Measurements from ENCODE around the gene CTIF. TPM values are rescaled to one million over a fixed set of nuclear protein-coding genes. Genes with fewer than 3 reads are reported as not detected.

Gene CTIF
- total and polyA plus RNA-seq, 11 donors, result 21.2 to 93.0 (median 68.0) TPM

GRCh38 chr18:48563027-48563426 lies 24.2 kb downstream of the CTIF start:
- Histone ChIP-seq H3K27me3 (no peaks in the 10 kb centered on the region), H3K4me3 (no peak overlapping the region), H3K4me1 (peaks cover 5 to 50% (median 32%) of the 10 kb centered on the region in 12 donors), H3K36me3 (no peaks in the 10 kb centered on the region), H3K9me3 (peaks cover 0 to 15% (median 0%) of the 10 kb centered on the region in 12 donors), H3K27ac (peak overlapping the region in 3 of 12 donors; percentile 15 to 28 (median 22))
- DNase-seq (peak in 1 of 5 donors; percentile 46), ATAC-seq (peak in 3 of 4 donors; percentile 56 to 75 (median 65))
- no peak for TF ChIP-seq POLR2A (IDR thresholded peaks at IDR 0.05)
- intact Hi-C loops (cut with DNase I), result loop anchor here in 1 of 10 donors (2.0 kb wide), 1 partner anchor 20 kb away; no protein-coding TSS in a partner anchor
- 80 to 90% (median 84%) methylated on average over 2 of the region's 2 CpGs for WGBS, 4 donors

- Histone ChIP-seq H3K4me1 (peaks cover 5 to 50% (median 36%) of the 10 kb centered on the region in 12 donors), H3K36me3 (no peaks in the 10 kb centered on the region), H3K4me3 (no peak overlapping the region), H3K27ac (no peak overlapping the region), H3K27me3 (no peaks in the 10 kb centered on the region), H3K9me3 (peaks cover 0 to 8% (median 0%) of the 10 kb centered on the region in 12 donors)
- TF ChIP-seq CTCF (IDR thresholded peaks at IDR 0.05) (no peak), POLR2A (IDR thresholded peaks at IDR 0.05) (no peak)
- intact Hi-C loops (cut with DNase I), result no loop called here
- DNase-seq (no peak), ATAC-seq (peak in 2 of 4 donors; percentile 8)
- WGBS, 4 donors, result 88 to 94% (median 93%) methylated on average over 6 to 8 of the region's 8 CpGs
Measured at GRCh38 chr18:48564139-48564538, 25.3 kb downstream of the CTIF start.

- no peaks in the 10 kb centered on the region for H3K9me3 ChIP-seq
- peak in 2 of 5 donors; percentile 40 to 46 for DNase-seq
- H3K27me3 ChIP-seq, result no peaks in the 10 kb centered on the region
- no peak overlapping the region for H3K4me3 ChIP-seq
- peak in 3 of 4 donors; percentile 37 to 78 (median 52) for ATAC-seq
- no peak for TF ChIP-seq POLR2A (IDR thresholded peaks at IDR 0.05)
- TF ChIP-seq CTCF (IDR thresholded peaks at IDR 0.05), result no peak
- H3K27ac ChIP-seq, result peak overlapping the region in 4 of 12 donors; percentile 14 to 47 (median 36)
- peaks cover 5 to 58% (median 41%) of the 10 kb centered on the region in 12 donors for H3K4me1 ChIP-seq
- 38 to 57% (median 45%) methylated on average over 10 of the region's 10 CpGs for WGBS, 4 donors
- intact Hi-C loops (cut with DNase I), result no loop called here
- no peaks in the 10 kb centered on the region for H3K36me3 ChIP-seq
Measured at GRCh38 chr18:48565105-48565504, 26.3 kb downstream of the CTIF start.

GRCh38 chr18:48566589-48566988 lies 27.8 kb downstream of the CTIF start:
- no peaks in the 10 kb centered on the region for H3K36me3 ChIP-seq
- H3K27me3 ChIP-seq, result no peaks in the 10 kb centered on the region
- no peak for TF ChIP-seq POLR2A (IDR thresholded peaks at IDR 0.05)
- TF ChIP-seq CTCF (IDR thresholded peaks at IDR 0.05), result no peak
- H3K4me1 ChIP-seq, result peaks cover 5 to 59% (median 42%) of the 10 kb centered on the region in 12 donors
- DNase-seq, result no peak
- no peak for ATAC-seq
- no peak overlapping the region for H3K27ac ChIP-seq
- H3K9me3 ChIP-seq, result no peaks in the 10 kb centered on the region
- no peak overlapping the region for H3K4me3 ChIP-seq
- WGBS, 4 donors, result 93 to 100% (median 94%) methylated on average over 1 of the region's 1 CpG; no CpG with 5 or more reads in 1 of the 4 donors
- intact Hi-C loops (cut with DNase I), result no loop called here

GRCh38 chr18:48567388-48567787 lies 28.6 kb downstream of the CTIF start:
- Histone ChIP-seq H3K4me1 (peaks cover 5 to 51% (median 37%) of the 10 kb centered on the region in 12 donors), H3K4me3 (no peak overlapping the region), H3K9me3 (no peaks in the 10 kb centered on the region), H3K27ac (no peak overlapping the region), H3K36me3 (no peaks in the 10 kb centered on the region), H3K27me3 (no peaks in the 10 kb centered on the region)
- TF ChIP-seq POLR2A (IDR thresholded peaks at IDR 0.05) (no peak), CTCF (IDR thresholded peaks at IDR 0.05) (no peak)
- WGBS, 4 donors, result 88 to 98% (median 93%) methylated on average over 3 of the region's 3 CpGs
- intact Hi-C loops (cut with DNase I), result no loop called here
- no peak for ATAC-seq
- peak in 1 of 5 donors; percentile 0 for DNase-seq

Measured in heart left ventricle (tissue), 16 donors.